Right lobe of liver (tissue), 6 donors: ENCODE data around the gene AHSP. TPM values are rescaled to one million over a fixed set of nuclear protein-coding genes. Genes with fewer than 3 reads are reported as not detected.

Source experiments
- ATAC-seq, 4 donors: fragments of 200-7000 bp; cut with Tn5 transposase; one replicate each; pipeline ENCODE4 v1.9.1; 2020; ENCODE audit warnings: mild to moderate bottlenecking in 4 of 4, moderate library complexity in 4 of 4
- DNase-seq, 3 donors: peaks; one replicate each; pipeline ENCODE4 v3.0.0-alpha.2; 2020
- H3K27ac ChIP-seq, 3 donors: fragments of 200-600 bp; one replicate each; pipeline ENCODE4 v1.8.0; 2022
- H3K27me3 ChIP-seq, 2 donors: fragments of 200-600 bp; one replicate each; pipeline ENCODE4 v1.8.0; 2022
- H3K36me3 ChIP-seq, 4 donors: fragments of 200-600 bp; sonication (generic) in 1 of 4; one replicate each; pipeline versions ENCODE4 v1.5.1 to v1.8.0; 2017 to 2022; ENCODE audit warnings: control low read depth in 1 of 4
- H3K4me1 ChIP-seq, 4 donors: fragments of 200-600 bp; sonication (generic) in 1 of 4; one replicate each; pipeline versions ENCODE4 v1.5.1 to v1.8.0; 2017 to 2022; ENCODE audit warnings: control low read depth in 1 of 4
- H3K4me3 ChIP-seq, 3 donors: fragments of 200-600 bp; one replicate each; pipeline ENCODE4 v1.8.0; 2022
- H3K9me3 ChIP-seq, 4 donors: fragments of 200-600 bp; sonication (generic) in 1 of 4; one replicate each; pipeline versions ENCODE4 v1.5.1 to v1.8.0; 2017 to 2022; ENCODE audit warnings: control low read depth in 1 of 4
- CTCF ChIP-seq, 4 donors: fragments of 200-600 bp in 3 of 4; fragments of 450-650 bp in 1 of 4; IDR thresholded peaks; one replicate each; pipeline versions ENCODE4 v1.5.1 to v1.8.0; 2016 to 2022; ENCODE audit warnings: antibody characterized with exemption in 4 of 4, mild to moderate bottlenecking in 2 of 4
- POLR2A ChIP-seq: fragments of 450-650 bp; IDR thresholded peaks from one replicate; pipeline ENCODE4 v1.6.1; 2017; ENCODE audit warnings: antibody characterized with exemption, mild to moderate bottlenecking
- WGBS: methylation state at CpG from one replicate; pipeline ENCODE4 v1.1.6; 2018; ENCODE audit warnings: low coverage, low lambda C conversion rate; ENCODE audit not compliant: insufficient coverage; ENCODE audit errors: missing lambda C conversion rate; 5-methylcytosine and 5-hydroxymethylcytosine counted together
- intact Hi-C, 2 donors: fragments of 100-400 bp; cut with DNase I; formaldehyde crosslinking; loops; one replicate each; pipeline versions ENCODE4 v1.11.2 to v1.14.1; 2022
- total RNA-seq, 6 experiments: library from RNA; depleted of rRNA in 2 of 6; stranded (reverse); fragments of >200 nt in 2 of 6; fragmentation: NEBNext Ultra II Directional in 3 of 6; extraction: Animal tissue kit (Norgen Biotek cat#: 25700) in 3 of 6; gene quantifications; one replicate each; pipeline versions ENCODE4 v1.1.0 to v1.2.4, GENCODE V29; 2016 to 2023
- donor health status: DM: no; HTN: yes; CAD: no.
- donor health status: DM: no; HTN: no; CAD: no.
- donor health status: DM: no; HTN: no; CAD: no.
- donor health status: DM: no; HTN: yes; CAD: no.
- donor health status: DM: no; HTN: yes; CAD: no.

AHSP gene
- total RNA-seq, 6 experiments from 2014 or later = 0.95 to 7.3 (median 3.0) TPM; not detected in 2

GRCh38 chr16:31525113-31525512, 2.6 kb upstream of the AHSP start:
- Histone ChIP-seq H3K4me1 (no peaks in the 10 kb centered on the region), H3K36me3 (no peaks in the 10 kb centered on the region), H3K9me3 (no peaks in the 10 kb centered on the region), H3K27me3 (no peaks in the 10 kb centered on the region), H3K4me3 (no peak overlapping the region), H3K27ac (no peak overlapping the region)
- ATAC-seq (no peak), DNase-seq (no peak)
- WGBS = 53% methylated on average over 2 of the region's 3 CpGs
- TF ChIP-seq POLR2A (no peak), CTCF (IDR thresholded peaks at IDR 0.05) (no peak)
- intact Hi-C loops = no loop called here

- intact Hi-C loops = no loop called here
- ATAC-seq = no peak
These were observed 915 bp downstream of the AHSP start for GRCh38 chr16:31528523-31529107.

GRCh38 chr16:31529108-31529936, 1.6 kb downstream of the AHSP start:
- intact Hi-C loops = no loop called here
- no peaks in the 10 kb centered on the region for H3K27me3 ChIP-seq
- no peaks in the 10 kb centered on the region for H3K9me3 ChIP-seq
- ATAC-seq (no peak), DNase-seq (no peak)
- 6% methylated on average over 22 of the region's 52 CpGs for WGBS
- no peak overlapping the region for H3K27ac ChIP-seq
- no peaks in the 10 kb centered on the region for H3K4me1 ChIP-seq
- H3K36me3 ChIP-seq = no peaks in the 10 kb centered on the region
- no peak overlapping the region for H3K4me3 ChIP-seq
- TF ChIP-seq CTCF (IDR thresholded peaks at IDR 0.05) (no peak), POLR2A (no peak)

More at GRCh38 chr16:31528523-31529107, 915 bp downstream of the AHSP start:
- TF ChIP-seq CTCF (IDR thresholded peaks at IDR 0.05) (no peak), POLR2A (no peak)
- WGBS = 33% methylated on average over 11 of the region's 11 CpGs
- H3K36me3 ChIP-seq = no peaks in the 10 kb centered on the region
- no peak overlapping the region for H3K27ac ChIP-seq
- H3K4me3 ChIP-seq = no peak overlapping the region
- H3K27me3 ChIP-seq = no peaks in the 10 kb centered on the region
- DNase-seq = no peak
- no peaks in the 10 kb centered on the region for H3K9me3 ChIP-seq
- H3K4me1 ChIP-seq = no peaks in the 10 kb centered on the region

- no peak for DNase-seq
- no peak overlapping the region for H3K27ac ChIP-seq
These were observed 2.2 kb downstream of the AHSP start for GRCh38 chr16:31529937-31530312.

More at GRCh38 chr16:31529937-31530312, 2.2 kb downstream of the AHSP start:
- intact Hi-C loops = no loop called here
- ATAC-seq = peak in 1 of 4 donors; percentile 26
- no peak overlapping the region for H3K4me3 ChIP-seq
- WGBS = 26% methylated on average over 8 of the region's 17 CpGs
- no peaks in the 10 kb centered on the region for H3K36me3 ChIP-seq
- H3K4me1 ChIP-seq = no peaks in the 10 kb centered on the region
- H3K27me3 ChIP-seq = no peaks in the 10 kb centered on the region
- H3K9me3 ChIP-seq = no peaks in the 10 kb centered on the region
- TF ChIP-seq CTCF (IDR thresholded peaks at IDR 0.05) (no peak), POLR2A (no peak)
